CD4-positive, alpha-beta memory T cell (primary cell): Measurements from ENCODE around the gene ARIH2. TPM values are rescaled to one million over a fixed set of nuclear protein-coding genes. Genes with fewer than 3 reads are reported as not detected.

ENCODE experiments used
- CTCF ChIA-PET: fragments of 350-600 bp; sonication (Branson Sonifier 250); formaldehyde crosslinking; loops from one replicate; lab custom pipeline; 2021; ENCODE audit warnings: inconsistent platforms; ENCODE audit not compliant: partially characterized antibody; lab: Charles Lee
- POLR2A ChIA-PET: fragments of 350-600 bp; sonication (Branson Sonifier 250); formaldehyde crosslinking; loops from one replicate; lab custom pipeline; 2021; ENCODE audit not compliant: partially characterized antibody; lab: Charles Lee
- DNase-seq, 5 donors: peaks; one replicate each; pipeline versions ENCODE4 v3.0.0 to v3.0.0-alpha.2; 2020 to 2022; ENCODE audit warnings: mixed read lengths in 1 of 5
- H3K27ac ChIP-seq: one replicate; pipeline ENCODE4 v1.7.0; 2013; ENCODE audit warnings: low read depth, low read length
- H3K27me3 ChIP-seq: 2 replicates; pipeline ENCODE4 v1.7.0; 2013; ENCODE audit warnings: mild to moderate bottlenecking, low read length, moderate library complexity; ENCODE audit not compliant: insufficient read depth
- H3K36me3 ChIP-seq: 2 replicates; pipeline ENCODE4 v1.7.0; 2013; ENCODE audit warnings: mild to moderate bottlenecking, low read length, moderate library complexity; ENCODE audit not compliant: insufficient read depth
- H3K4me1 ChIP-seq: 2 replicates; pipeline ENCODE4 v1.7.0; 2013; ENCODE audit warnings: mild to moderate bottlenecking, low read length, moderate library complexity; ENCODE audit not compliant: insufficient read depth
- H3K4me3 ChIP-seq, 2 donors: one replicate each; pipeline ENCODE4 v1.7.0; 2013; ENCODE audit warnings: low read length in 2 of 2, mild to moderate bottlenecking in 1 of 2
- H3K9me3 ChIP-seq, 2 donors: one replicate each; pipeline ENCODE4 v1.7.0; 2013; ENCODE audit warnings: low read length in 2 of 2, control low read depth in 1 of 2; ENCODE audit not compliant: control insufficient read depth in 1 of 2
- H3K27ac Mint-ChIP-seq, 7 donors: one replicate each; pipeline ENCODE4 v1.8.0; 2020 to 2021; ENCODE audit warnings: mixed read lengths in 7 of 7, mild to moderate bottlenecking in 6 of 7, inconsistent platforms in 3 of 7, moderate library complexity in 3 of 7
- H3K27me3 Mint-ChIP-seq, 2 donors: one replicate each; pipeline ENCODE4 v1.8.0; 2020 to 2021; ENCODE audit warnings: mixed read lengths in 2 of 2
- H3K36me3 Mint-ChIP-seq, 2 donors: one replicate each; pipeline ENCODE4 v1.8.0; 2020 to 2021; ENCODE audit warnings: mixed read lengths in 2 of 2, inconsistent platforms in 1 of 2, mild to moderate bottlenecking in 1 of 2
- H3K4me1 Mint-ChIP-seq, 4 donors: one replicate each; pipeline ENCODE4 v1.8.0; 2020 to 2021; ENCODE audit warnings: mixed read lengths in 4 of 4, mild to moderate bottlenecking in 1 of 4
- H3K4me3 Mint-ChIP-seq, 8 donors: one replicate each; pipeline ENCODE4 v1.8.0; 2020 to 2021; ENCODE audit warnings: mixed read lengths in 8 of 8, mild to moderate bottlenecking in 7 of 8, moderate library complexity in 6 of 8, inconsistent platforms in 3 of 8
- H3K9me3 Mint-ChIP-seq, 8 donors: one replicate each; pipeline ENCODE4 v1.8.0; 2020 to 2021; ENCODE audit warnings: mixed read lengths in 8 of 8, mild to moderate bottlenecking in 5 of 8, inconsistent platforms in 3 of 8, moderate library complexity in 1 of 8
- intact Hi-C: fragments of 100-400 bp; cut with micrococcal nuclease; formaldehyde crosslinking; loops from one replicate; pipeline ENCODE4 v1.15.1; 2023
- polyA plus RNA-seq, 2 donors: library from polyadenylated mRNA; unstranded; fragments of 300-500 nt; fragmentation: Illumina TruSeq; gene quantifications; one replicate each; pipeline ENCODE4 v1.2.3, GENCODE V29; 2021
- total RNA-seq, 2 experiments: library from RNA; stranded (reverse); gene quantifications; one replicate each; pipeline ENCODE4 v1.2.3, GENCODE V29; 2021

Gene ARIH2
- total and polyA plus RNA-seq, 4 experiments from 2014 or later, result 109 to 153 (median 145) TPM

DNA sequence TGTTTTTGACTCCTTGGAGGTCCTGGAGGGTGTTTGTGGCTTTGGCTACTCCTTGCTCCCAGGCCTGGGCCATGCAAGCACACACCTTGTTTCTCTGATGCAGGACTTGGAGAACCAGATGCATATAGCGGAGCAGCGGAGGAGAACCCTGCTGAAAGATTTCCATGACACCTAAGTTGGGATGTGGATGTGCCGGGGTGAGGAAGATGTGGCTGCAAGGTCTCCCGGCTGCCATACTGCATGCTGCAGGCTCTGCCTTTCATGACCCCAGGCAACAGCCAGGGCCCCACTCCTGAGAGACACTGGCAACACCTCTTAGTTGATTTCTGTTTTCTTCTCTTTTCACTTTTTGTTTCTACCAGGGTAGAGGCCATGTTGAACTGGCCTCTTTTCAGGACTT, 64.5 kb downstream of the ARIH2 start:
- Mint-ChIP-seq H3K27me3 (no peaks in the 10 kb centered on the region), H3K27ac (peak overlapping the region in 4 of 7 donors; percentile 14 to 63 (median 49)), H3K4me3 (no peak overlapping the region), H3K4me1 (peaks cover 4 to 10% (median 5%) of the 10 kb centered on the region in 4 donors), H3K9me3 (no peaks in the 10 kb centered on the region), H3K36me3 (peaks cover 46 to 66% of the 10 kb centered on the region in 2 donors)
- Histone ChIP-seq H3K9me3 (no peaks in the 10 kb centered on the region), H3K4me1 (peaks cover 9% of the 10 kb centered on the region), H3K4me3 (no peak overlapping the region), H3K27me3 (no peaks in the 10 kb centered on the region), H3K27ac (no peak overlapping the region), H3K36me3 (peaks cover 47% of the 10 kb centered on the region)
- ChIA-PET POLR2A (no interaction called here), CTCF (no interaction called here)
- intact Hi-C loops, result no loop called here
- no peak for DNase-seq

DNA sequence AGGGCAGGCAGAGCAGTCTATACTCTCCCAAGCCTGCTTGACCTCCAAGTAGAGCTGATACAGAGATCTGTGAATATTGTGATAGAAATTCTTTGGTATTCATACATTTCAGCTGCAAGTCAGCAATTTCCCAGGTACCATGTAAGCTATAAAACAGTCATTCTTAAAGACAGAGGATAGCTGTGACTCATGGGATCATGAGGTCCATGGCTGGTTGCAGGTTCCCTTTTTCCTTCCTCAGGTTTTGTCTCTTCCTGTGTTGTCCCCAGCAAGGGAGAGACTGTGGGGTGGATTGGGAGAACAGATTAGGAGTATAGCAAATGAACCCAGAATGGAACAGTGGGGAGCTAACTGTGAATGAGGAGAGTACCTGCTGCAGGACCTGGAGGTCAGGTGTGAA, 66.0 kb downstream of the ARIH2 start:
- Mint-ChIP-seq H3K9me3 (no peaks in the 10 kb centered on the region), H3K27ac (peak overlapping the region in 3 of 7 donors; percentile 18 to 66 (median 43)), H3K27me3 (no peaks in the 10 kb centered on the region), H3K36me3 (peaks cover 37 to 58% of the 10 kb centered on the region in 2 donors), H3K4me3 (no peak overlapping the region), H3K4me1 (peaks cover 12 to 19% (median 15%) of the 10 kb centered on the region in 4 donors)
- Histone ChIP-seq H3K4me1 (peaks cover 19% of the 10 kb centered on the region), H3K36me3 (peaks cover 41% of the 10 kb centered on the region), H3K27me3 (no peaks in the 10 kb centered on the region), H3K27ac (no peak overlapping the region), H3K9me3 (no peaks in the 10 kb centered on the region), H3K4me3 (no peak overlapping the region)
- ChIA-PET CTCF (interaction anchor here (0.5 to 9.0 kb wide), 5 partner anchors 22 to 174 kb away, joined by 3 to 136 read pairs (median 4); partner anchors contain the start of genes NDUFAF3 and WDR6), POLR2A (interaction anchor here (1.0 to 15.0 kb wide), 2 partner anchors 23 to 36 kb away, joined by 3 to 377 read pairs; partner anchors contain the start of genes DALRD3, IMPDH2, NDUFAF3 and WDR6)
- intact Hi-C loops, result no loop called here
- no peak for DNase-seq

DNA sequence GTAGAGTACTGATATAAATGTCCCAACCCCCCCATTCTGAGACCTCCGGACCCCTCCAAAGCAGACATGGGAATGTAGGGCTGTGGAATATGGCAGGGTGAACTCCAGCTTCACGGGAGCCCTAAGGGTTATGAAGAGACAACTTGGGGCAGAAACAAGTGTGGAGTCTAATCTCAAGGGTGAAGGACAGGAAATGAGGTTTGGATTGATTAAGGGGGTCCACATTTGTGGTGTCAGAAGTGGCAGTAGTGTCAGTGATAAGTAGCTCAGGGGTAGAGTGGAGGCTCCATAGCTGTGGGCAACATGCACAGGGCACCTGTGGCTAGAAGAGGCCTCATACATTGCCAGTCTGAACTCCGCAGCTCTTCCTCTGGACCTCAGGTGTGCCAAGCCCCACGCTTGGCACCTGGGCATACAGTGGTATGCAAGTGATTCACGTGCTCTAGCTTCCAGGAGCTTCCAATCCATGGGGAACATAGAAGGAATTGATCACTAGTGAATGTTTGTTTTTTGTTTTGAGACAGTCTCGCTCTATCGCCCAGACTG, 67.3 kb downstream of the ARIH2 start:
- H3K4me3 ChIP-seq, result no peak overlapping the region
- CTCF ChIA-PET, result interaction anchor here (5.0 to 9.0 kb wide), 5 partner anchors 21 to 171 kb away, joined by 38 to 216 read pairs (median 85); partner anchors contain the start of genes DALRD3, IMPDH2, NDUFAF3 and QRICH1
- H3K9me3 Mint-ChIP-seq, result no peaks in the 10 kb centered on the region
- H3K27me3 ChIP-seq, result no peaks in the 10 kb centered on the region
- DNase-seq, result no peak
- POLR2A ChIA-PET, result interaction anchor here (1.2 to 15.0 kb wide), 3 partner anchors 21 to 108 kb away, joined by 6 to 377 read pairs (median 20); partner anchors contain the start of genes DALRD3, IMPDH2, NDUFAF3 and QRICH1
- H3K27ac Mint-ChIP-seq, result peak overlapping the region in 5 of 7 donors; percentile 11 to 80 (median 28)
- H3K27ac ChIP-seq, result no peak overlapping the region
- no peaks in the 10 kb centered on the region for H3K27me3 Mint-ChIP-seq
- intact Hi-C loops, result no loop called here
- peaks cover 33% of the 10 kb centered on the region for H3K36me3 ChIP-seq
- H3K36me3 Mint-ChIP-seq, result peaks cover 29 to 53% of the 10 kb centered on the region in 2 donors
- no peaks in the 10 kb centered on the region for H3K9me3 ChIP-seq
- H3K4me1 Mint-ChIP-seq, result peaks cover 13 to 23% (median 18%) of the 10 kb centered on the region in 4 donors
- H3K4me1 ChIP-seq, result peaks cover 21% of the 10 kb centered on the region
- no peak overlapping the region for H3K4me3 Mint-ChIP-seq

DNA sequence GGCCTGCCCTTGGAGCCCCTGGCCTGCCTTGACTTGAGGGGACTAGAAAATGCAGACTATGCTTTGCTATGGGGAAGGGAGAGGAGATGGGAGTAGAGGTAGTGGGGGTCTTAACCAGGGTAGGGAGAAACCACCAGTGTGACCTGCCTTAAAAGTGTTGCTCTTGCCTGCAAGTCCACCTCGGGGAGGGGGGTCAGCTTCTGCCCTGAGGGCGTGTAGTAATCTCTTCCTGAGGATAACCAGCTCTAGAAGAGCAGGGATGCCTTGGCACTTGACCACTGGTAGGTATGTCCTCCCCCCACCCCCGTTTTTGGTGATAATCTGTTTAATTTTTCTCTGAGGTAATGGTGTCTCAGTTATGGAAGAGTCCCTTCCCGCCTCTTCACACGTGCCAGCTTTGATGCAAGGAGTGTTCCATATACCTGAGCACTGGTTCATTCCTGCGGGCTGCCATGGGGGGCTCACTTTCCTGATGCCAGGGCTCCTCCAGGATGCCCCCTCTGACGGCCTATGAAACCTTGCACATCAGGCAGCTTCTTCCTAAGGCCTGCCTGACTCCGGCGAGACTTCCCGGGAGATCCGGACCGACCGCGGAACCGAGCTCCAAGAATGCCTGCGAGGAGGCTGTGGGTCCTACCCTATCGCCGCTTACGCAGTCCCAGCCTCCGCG, 70.6 kb downstream of the ARIH2 start:
- Mint-ChIP-seq H3K27me3 (no peaks in the 10 kb centered on the region), H3K36me3 (peaks cover 9 to 36% of the 10 kb centered on the region in 2 donors), H3K4me1 (peaks cover 27 to 49% (median 40%) of the 10 kb centered on the region in 4 donors), H3K4me3 (peak overlapping the region; percentile 89 to 97 (median 92)), H3K27ac (peak overlapping the region; percentile 85 to 96 (median 89)), H3K9me3 (no peaks in the 10 kb centered on the region)
- Histone ChIP-seq H3K27ac (peak overlapping the region; percentile 65), H3K4me3 (peak overlapping the region; percentile 76 to 86), H3K4me1 (peaks cover 45% of the 10 kb centered on the region), H3K27me3 (no peaks in the 10 kb centered on the region), H3K36me3 (peaks cover 8% of the 10 kb centered on the region), H3K9me3 (no peaks in the 10 kb centered on the region)
- POLR2A ChIA-PET, result interaction anchor here (0.6 to 15.0 kb wide), 18 partner anchors 9 to 455 kb away, joined by 3 to 377 read pairs (median 5); partner anchors contain the start of genes ARIH2, CCDC71, DALRD3 and IMPDH2
- CTCF ChIA-PET, result interaction anchor here (0.6 to 9.0 kb wide), 17 partner anchors 14 to 482 kb away, joined by 3 to 216 read pairs (median 4); partner anchors contain the start of genes DALRD3, IMPDH2, NDUFAF3 and QRICH1
- no peak for DNase-seq
- intact Hi-C loops, result no loop called here

DNA sequence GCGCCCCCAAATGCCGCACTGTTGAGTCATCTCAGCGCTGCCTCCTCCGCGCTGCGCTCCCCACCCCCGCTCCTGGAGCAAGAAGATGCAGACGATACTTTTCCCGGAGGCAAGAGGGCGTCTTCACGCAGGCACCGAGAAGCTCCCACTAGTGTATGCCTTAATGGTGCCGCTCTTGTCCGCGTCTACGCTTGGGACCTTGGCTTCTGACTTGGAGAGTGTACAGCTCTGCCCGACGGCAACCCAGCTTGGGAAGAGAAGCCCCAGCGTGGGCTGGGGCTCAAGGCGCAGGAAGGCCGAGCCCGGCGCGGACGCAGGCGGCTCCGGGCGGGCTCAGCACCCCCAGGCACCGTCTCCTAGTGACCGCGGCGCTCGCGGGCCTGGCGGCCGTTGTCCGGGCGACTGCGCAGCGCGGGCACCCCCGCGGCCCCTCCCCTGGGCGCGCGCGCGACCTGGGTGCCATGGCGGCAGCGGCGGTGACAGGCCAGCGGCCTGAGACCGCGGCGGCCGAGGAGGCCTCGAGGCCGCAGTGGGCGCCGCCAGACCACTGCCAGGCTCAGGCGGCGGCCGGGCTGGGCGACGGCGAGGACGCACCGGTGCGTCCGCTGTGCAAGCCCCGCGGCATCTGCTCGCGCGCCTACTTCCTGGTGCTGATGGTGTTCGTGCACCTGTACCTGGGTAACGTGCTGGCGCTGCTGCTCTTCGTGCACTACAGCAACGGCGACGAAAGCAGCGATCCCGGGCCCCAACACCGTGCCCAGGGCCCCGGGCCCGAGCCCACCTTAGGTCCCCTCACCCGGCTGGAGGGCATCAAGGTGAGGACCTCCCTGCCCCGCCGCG, 71.4 kb downstream of the ARIH2 start, which contains the start of gene P4HTM:
Gene P4HTM (plus strand): TSS at position 446 of the 840 bp plus-strand sequence. CDS start 16 bp downstream, at position 462.
- intact Hi-C loops, result loop anchor here (1.0 kb wide), 2 partner anchors 17 to 31 kb away; partner anchors contain the start of gene WDR6
- H3K27ac Mint-ChIP-seq, result peak within 1 kb of the TSS; percentile 90 to 96 (median 93)
- H3K36me3 Mint-ChIP-seq, result peaks cover 2 to 36% of the 10 kb centered on the region in 2 donors

More for the DNA sequence above, 71.4 kb downstream of the ARIH2 start, which contains the start of gene P4HTM:
- peak within 1 kb of the TSS; percentile 94 to 97 (median 94) for H3K4me3 Mint-ChIP-seq
- Histone ChIP-seq H3K9me3 (no peaks in the 10 kb centered on the region), H3K36me3 (peaks cover under 1% of the 10 kb centered on the region), H3K4me3 (peak within 1 kb of the TSS; percentile 76 to 86), H3K4me1 (peaks cover 45% of the 10 kb centered on the region), H3K27me3 (no peaks in the 10 kb centered on the region), H3K27ac (peak within 1 kb of the TSS; percentile 65)
- no peaks in the 10 kb centered on the region for H3K27me3 Mint-ChIP-seq
- POLR2A ChIA-PET, result interaction anchor here (0.6 to 15.0 kb wide), 19 partner anchors 8 to 454 kb away, joined by 3 to 377 read pairs (median 5); partner anchors contain the start of genes ARIH2, CCDC71, DALRD3 and IMPDH2
- H3K9me3 Mint-ChIP-seq, result no peaks in the 10 kb centered on the region
- H3K4me1 Mint-ChIP-seq, result peaks cover 30 to 57% (median 43%) of the 10 kb centered on the region in 4 donors
- peak; percentile 46 to 84 (median 54) for DNase-seq
- CTCF ChIA-PET, result interaction anchor here (0.6 to 9.0 kb wide), 13 partner anchors 15 to 481 kb away, joined by 3 to 216 read pairs (median 6); partner anchors contain the start of genes DALRD3, IMPDH2, NDUFAF3 and QRICH1
